HG03060 (cell line): ENCODE results near the gene PTRHD1.

Source experiments
- ATAC-seq: cut with Tn5 transposase; IDR thresholded peaks from one replicate; pipeline ENCODE4 v1.9.1; 2021; ENCODE audit warnings: low read depth, moderate number of reproducible peaks; ENCODE audit not compliant: unreplicated experiment

PTRHD1 gene

DNA sequence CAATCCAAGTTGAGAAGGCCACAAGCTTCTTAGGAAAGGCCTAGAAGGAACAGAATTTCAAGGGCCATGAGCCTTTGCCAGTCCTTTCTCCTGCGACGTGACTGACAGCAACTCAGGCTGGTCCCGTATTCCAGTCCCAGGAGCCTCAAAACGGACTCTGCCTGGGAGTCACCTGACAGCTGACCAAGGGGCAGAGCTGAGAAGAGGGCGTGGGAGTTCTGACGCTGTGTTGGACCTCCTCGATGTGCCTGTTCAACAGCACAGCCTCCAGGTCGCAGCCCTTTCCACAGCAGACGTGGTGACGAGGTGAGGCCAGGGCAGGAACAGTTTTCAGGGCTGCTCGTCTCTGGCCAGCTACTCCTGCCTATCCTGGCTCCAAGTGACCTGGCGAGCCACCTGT is 37.6 kb upstream of the PTRHD1 start:
- no peak for ATAC-seq

DNA sequence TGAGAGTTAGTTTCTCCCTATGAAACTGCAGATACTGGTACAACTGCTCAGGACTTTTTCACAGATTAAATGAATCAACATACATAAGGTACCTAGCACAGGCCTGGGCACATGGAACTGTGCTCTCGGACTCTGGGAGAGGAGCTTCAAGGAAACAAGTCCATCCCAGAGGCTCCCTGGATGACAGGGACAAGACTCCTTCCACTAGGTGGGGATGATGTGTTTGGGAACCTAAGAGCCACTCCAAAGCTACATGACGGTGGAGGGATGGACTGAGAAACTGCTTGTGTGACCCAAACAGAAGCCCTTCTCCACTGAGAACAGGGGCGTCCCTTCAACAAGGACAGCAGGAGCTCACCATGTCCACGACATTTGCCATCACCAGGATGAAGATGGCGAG is 37.2 kb upstream of the PTRHD1 start:
- ATAC-seq: no peak

DNA sequence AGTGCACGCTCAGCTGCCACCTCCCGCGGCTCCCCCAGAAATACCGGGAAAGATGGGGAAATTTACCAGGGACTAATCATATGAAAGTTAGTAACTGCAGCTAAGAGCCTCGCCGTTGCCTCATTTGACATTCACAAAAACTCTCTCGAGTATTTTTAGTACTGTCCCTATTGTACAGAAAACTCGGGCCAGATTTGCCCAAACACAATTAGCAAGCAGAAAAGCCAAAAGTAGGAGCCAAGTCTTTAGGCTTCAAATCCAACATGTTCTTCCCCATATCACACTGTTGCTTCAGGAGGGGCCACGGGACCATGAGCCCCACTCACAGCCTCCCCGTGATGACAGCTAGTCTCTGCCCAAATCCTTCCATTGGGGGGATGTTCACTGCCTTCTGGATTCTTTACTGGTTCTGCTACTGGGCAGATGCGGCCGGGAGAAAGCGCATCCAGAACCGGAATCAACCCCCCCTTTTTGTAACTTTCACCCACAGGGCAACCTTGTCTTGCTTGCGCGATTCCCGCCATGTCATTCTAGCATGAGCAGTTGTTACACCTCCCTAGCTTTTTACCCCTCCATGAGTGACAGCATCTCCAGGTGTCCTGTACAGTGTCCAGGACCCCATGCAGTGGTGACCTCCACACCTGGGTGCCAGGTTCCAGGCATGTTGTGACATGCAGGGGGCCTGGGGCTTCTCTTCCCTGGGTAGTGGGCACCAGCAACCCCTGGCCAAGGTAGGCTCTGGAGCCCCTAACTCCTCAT is 35.2 kb upstream of the PTRHD1 start:
- ATAC-seq: no peak

- no peak for ATAC-seq
These were observed 34.4 kb upstream of the PTRHD1 start for GRCh38 chr2:24827321-24828237.

DNA sequence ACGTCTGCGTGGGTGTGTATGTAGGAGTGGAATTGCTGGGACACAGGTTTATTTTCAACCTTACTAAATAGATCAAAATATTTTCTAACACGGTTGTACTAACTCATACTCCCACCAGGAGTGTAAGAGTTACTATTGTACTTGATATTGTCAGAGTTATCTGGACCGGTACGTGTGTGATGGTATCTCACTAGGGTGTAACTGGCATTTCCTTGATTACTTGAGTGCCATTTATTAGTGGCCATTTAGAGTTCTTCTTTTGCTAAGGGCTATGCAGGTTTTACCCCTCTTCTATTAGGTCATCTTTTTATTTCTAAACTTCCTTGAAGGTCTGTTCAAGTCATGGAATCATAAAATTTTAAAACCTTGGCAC is 33.6 kb upstream of the PTRHD1 start:
- ATAC-seq: no peak

DNA sequence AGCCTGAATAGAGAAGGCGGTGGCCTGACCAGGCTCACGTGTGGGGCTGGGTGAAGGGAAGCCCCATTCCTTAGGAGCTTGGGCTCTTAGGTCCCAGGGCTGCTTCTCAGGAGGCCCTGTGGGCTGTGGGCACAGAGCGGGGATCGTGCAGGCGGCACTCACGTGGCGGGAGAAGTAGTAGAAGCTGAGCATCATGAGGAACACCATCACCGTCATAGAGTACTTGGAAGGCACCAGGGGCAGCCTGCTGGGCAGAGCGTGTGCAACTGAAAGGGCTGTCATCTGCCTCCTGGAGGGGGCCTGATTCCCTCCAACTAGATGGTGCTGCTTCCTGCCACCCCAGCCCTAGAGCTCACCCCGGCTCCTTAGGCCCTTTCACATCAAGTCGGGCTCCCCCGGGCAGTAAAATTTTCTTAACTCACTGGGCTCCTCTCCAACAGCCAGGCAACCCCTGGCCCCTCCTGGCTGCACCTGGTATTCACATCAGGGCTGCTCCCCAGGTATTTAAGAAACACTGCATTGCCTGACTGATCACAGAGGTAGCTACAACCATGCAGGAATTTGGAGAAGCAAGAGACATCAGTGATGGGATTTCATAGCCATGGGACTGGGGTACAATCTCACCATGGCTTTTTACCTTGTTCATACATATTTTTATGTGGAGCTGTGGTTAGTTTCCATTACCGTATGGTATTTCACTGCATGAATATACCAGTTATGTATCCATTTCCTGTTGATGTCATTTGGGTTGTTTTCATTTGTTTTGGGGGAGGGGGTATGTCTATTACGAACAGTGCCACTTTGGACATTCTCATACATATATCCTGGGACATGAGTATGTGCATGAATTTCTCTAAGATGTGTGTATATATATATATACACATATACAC is 32.9 kb upstream of the PTRHD1 start:
- ATAC-seq: no peak

DNA sequence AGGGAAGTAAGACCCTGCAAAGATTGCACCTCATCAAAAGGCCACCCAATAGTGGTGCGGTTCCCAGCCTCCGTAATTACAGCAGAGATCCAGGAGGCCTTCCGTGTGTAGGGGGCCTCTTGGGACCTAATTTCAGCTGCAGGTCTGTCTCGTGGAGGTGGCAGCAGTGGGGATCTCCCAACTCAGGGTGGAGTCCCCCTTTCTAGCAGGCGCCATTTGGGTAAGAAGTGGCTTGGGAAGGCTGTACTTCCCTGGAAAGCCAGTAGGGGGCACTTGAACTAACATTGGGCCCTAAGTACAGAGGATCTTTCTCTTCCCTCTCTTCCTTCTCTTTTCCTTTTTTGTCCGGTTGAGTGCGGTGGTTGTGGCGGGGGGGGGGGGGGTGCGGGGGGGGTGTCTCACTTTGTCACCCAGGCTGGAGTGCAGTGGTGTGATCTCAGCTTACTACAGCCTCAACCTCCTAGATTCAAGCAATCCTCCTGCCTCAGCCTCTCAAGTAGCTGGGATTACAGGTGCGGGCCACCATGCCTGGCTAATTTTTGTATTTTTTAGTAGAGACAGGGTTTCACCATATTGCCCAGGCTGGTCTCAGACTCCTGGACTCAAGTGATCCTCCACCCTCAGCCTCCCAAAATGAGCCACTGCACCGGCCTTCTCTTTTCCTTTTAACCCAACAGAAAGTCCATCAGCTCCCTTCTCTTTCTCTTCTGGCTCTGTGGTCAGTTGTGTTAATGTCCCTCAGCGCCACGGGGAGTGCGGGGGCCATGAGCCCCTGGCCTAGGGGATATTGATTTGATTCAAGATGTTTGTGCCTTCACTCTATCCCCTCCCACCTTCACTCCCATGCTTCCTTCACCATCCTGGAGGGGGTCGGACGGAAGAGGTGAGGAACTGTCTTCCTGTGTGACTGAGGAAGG is 32.0 kb upstream of the PTRHD1 start:
- no peak for ATAC-seq

- ATAC-seq: no peak
These were observed 30.9 kb upstream of the PTRHD1 start for GRCh38 chr2:24824071-24824588.

DNA sequence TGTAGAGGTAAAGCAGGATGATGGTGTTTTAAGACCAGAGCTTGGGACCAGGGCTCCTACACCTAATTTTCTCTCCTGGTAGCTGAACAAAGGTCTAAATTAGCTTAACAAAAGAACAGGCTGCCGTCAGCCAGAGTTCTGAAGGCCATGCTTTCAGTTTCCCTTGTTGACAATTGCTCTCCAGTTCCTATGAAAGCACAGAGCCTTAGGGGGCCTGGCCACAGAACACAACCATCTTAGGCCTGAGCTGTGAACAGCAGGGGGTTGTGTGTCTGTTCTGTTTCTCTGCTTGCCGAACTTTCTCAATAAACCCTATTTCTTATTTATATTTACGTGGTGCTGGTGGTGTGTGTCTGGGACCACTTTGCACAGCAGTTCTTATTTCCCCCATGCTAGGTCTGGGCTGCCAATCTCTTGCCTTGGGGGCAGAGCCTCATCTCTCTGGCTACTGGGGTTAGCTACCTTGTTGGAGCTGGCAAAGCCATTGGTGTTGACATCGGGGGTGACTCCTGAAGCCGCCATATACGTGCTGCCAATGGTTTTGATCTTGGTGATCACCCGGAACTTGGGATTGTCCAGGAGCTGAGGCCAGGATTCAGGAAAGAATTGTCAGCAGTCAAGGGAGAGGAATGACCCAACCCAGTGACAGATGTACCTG is 29.0 kb upstream of the PTRHD1 start:
- no peak for ATAC-seq

DNA sequence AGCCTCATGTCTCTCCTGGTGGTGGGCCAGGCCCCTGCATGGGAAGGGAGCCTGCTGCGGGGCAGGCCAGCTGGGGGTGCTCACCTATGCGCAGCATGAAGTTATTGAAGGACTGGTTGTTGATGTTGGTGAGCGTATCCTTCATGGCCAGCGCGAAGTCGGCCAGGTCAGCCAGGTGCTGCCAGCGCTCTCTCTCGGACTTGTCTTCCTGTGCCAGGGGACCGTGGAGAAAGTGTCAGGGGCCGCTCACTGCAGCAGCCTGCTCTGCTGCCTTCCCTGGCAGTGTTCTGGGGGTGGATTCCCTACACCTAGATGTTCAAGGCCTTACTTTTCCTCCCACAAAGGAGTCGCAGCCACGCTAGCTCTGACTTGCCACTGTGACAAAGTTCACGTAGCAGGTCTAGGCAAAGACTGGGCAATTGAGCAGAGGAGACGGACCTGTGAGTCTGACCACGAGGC is 28.3 kb upstream of the PTRHD1 start:
- ATAC-seq: no peak

- no peak for ATAC-seq
These were observed 27.6 kb upstream of the PTRHD1 start for GRCh38 chr2:24820598-24821432.

DNA sequence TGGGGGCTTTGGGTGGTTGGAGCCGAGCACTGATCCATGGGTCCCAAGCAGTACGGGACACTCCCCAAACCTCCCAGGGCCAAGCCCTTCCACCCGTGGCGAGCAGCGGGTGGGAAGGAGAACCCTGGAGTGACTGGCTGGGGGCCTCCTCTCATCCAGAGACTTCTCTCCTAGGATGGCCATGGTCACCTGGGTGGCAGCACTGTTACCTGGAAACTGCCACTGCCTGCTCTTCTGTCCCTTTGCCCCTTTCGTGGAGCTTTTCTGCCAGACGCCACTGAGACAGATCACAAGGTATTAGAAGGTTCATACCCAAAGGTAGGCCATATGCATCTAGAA is 27.0 kb upstream of the PTRHD1 start:
- no peak for ATAC-seq

- no peak for ATAC-seq
These were observed 26.4 kb upstream of the PTRHD1 start for GRCh38 chr2:24819442-24820174.

GRCh38 chr2:24818721-24819167 is 25.6 kb upstream of the PTRHD1 start:
- no peak for ATAC-seq

GRCh38 chr2:24816884-24817283 is 23.7 kb upstream of the PTRHD1 start:
- ATAC-seq: no peak

DNA sequence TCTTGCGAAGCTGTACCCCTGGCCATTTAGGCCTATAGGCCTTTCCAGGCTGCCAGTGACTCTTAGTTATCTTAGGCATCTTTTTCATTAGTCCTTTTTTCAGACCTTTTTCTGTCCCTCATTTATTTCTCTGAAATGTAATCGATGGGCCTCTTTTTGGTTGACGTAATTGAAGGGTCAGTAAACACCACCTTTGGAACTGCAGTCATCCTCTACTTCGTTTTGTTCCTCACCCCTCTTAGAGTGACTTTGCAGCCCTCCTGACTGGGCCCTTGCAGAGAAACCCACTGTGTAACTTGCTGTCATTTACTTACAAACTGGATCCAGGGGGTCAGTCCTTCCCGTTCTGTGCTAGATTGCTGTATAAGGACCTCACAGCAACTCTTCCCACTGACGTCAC is 23.2 kb upstream of the PTRHD1 start:
- ATAC-seq: no peak

DNA sequence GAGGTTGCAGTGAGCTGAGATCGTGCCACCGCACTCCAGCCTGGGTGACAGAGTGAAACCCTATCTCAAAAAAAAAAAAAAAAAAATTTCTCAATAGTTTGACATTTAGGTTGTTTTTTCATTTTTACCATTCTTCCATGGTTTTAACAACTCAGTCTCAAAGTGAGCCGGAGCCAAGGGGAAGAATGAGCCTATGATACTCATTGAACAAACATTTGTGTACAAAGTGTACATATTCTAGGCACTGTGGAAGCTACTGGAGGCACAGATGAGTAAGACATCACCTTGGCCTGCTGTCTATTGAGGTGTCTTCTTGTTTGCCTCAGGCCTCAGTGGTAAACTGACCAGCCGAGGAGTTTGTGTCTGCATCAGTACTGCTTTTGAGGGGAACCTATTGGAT is 22.0 kb upstream of the PTRHD1 start:
- no peak for ATAC-seq
